HCT116 (cell line): Measurements from ENCODE around the gene LRPPRC. TPM values are rescaled to one million over a fixed set of nuclear protein-coding genes. Genes with fewer than 3 reads are reported as not detected.

ENCODE experiments used
- ATAC-seq: fragments of 200-7000 bp; cut with Tn5 transposase; 2 replicates; pipeline ENCODE4 v1.9.1; 2020; ENCODE audit warnings: mild to moderate bottlenecking, moderate library complexity
- BruUV-seq: library from RNA; stranded (reverse); fragments of 400-500 nt; replicated peaks from 2 replicates; lab custom pipeline; 2021; lab: Mats Ljungman, UMichigan
- CTCF ChIA-PET: fragments of 300-600 bp; sonication (Branson Sonifier 250); formaldehyde crosslinking; loops from one replicate; lab custom pipeline; 2021; ENCODE audit warnings: antibody characterized with exemption; lab: Charles Lee
- POLR2A ChIA-PET: fragments of 300-600, 350-600 bp; sonication (Branson Sonifier 250); formaldehyde crosslinking; loops from one replicate; lab custom pipeline; 2021; ENCODE audit warnings: antibody characterized with exemption; lab: Charles Lee
- RAD21 ChIA-PET, 2 experiments: fragments of 300-600 bp; sonication (Branson Sonifier 250); formaldehyde crosslinking; loops; one replicate each; lab custom pipeline; 2023; ENCODE audit warnings: low total read pairs in 2 of 2; ENCODE audit not compliant: uncharacterized antibody in 2 of 2, unreplicated experiment in 2 of 2, low non-redundant PET in 1 of 2; lab: Charles Lee
- DNase-seq: peaks from one replicate; pipeline ENCODE4 v3.0.0-alpha.2; 2010; ENCODE audit warnings: low read depth, low spot score
- H2AFZ ChIP-seq: fragments of 200-600 bp; shearing (Covaris generic), sonication (generic); 2 replicates; pipeline ENCODE4 v1.6.1; 2017; ENCODE audit warnings: low read depth, mixed run types, mixed read lengths, antibody characterized with exemption, low read length; ENCODE audit not compliant: poor library complexity, severe bottlenecking
- H3K27ac ChIP-seq: 2 replicates; pipeline ENCODE4 v1.5.1; 2012; ENCODE audit warnings: low read depth, low read length
- H3K27me3 ChIP-seq: fragments of 200-600 bp; sonication (generic); 2 replicates; pipeline ENCODE4 v1.6.1; 2016; ENCODE audit warnings: mixed run types, low read length, mixed read lengths; ENCODE audit not compliant: insufficient read depth
- H3K36me3 ChIP-seq, 2 experiments: fragments of 200-500 bp in 1 of 2; fragments of 200-600 bp in 1 of 2; sonication (Bioruptor generic) in 1 of 2; sonication (generic) in 1 of 2; 2 replicates each; pipeline versions ENCODE4 v1.5.1 to v1.6.1; 2014 to 2016; ENCODE audit warnings: low read length in 2 of 2, inconsistent platforms in 1 of 2, mixed read lengths in 1 of 2, mixed run types in 1 of 2; ENCODE audit not compliant: insufficient read depth in 2 of 2, control insufficient read depth in 1 of 2
- H3K4me1 ChIP-seq, 2 experiments: fragments of 200-600 bp in 1 of 2; sonication (generic) in 1 of 2; 2 replicates each; pipeline versions ENCODE4 v1.5.1 to v1.6.1; 2012 to 2017; ENCODE audit warnings: low read length in 2 of 2, inconsistent platforms in 1 of 2, mild to moderate bottlenecking in 1 of 2, mixed read lengths in 1 of 2, mixed run types in 1 of 2, moderate library complexity in 1 of 2; ENCODE audit not compliant: insufficient read depth in 2 of 2, control insufficient read depth in 1 of 2
- H3K4me2 ChIP-seq: fragments of 200-600 bp; sonication (generic); 2 replicates; pipeline ENCODE4 v1.6.1; 2017; ENCODE audit warnings: mixed run types, low read length, mixed read lengths
- H3K4me3 ChIP-seq, 2 experiments: fragments of 200-600 bp in 1 of 2; sonication (generic) in 1 of 2; replicated peaks in 1 of 2; 2 replicates each; pipeline ENCODE4 v1.5.1; 2011 to 2016; ENCODE audit warnings: low read length in 2 of 2, control low read depth in 1 of 2, low read depth in 1 of 2, mild to moderate bottlenecking in 1 of 2, mixed read lengths in 1 of 2, mixed run types in 1 of 2
- H3K79me2 ChIP-seq: fragments of 200-600 bp; sonication (generic); 2 replicates; pipeline ENCODE4 v1.6.1; 2017; ENCODE audit warnings: mild to moderate bottlenecking, mixed run types, low read length, moderate library complexity, mixed read lengths; ENCODE audit not compliant: insufficient read depth
- H3K9ac ChIP-seq: fragments of 200-600 bp; sonication (generic); 2 replicates; pipeline ENCODE4 v1.6.1; 2016; ENCODE audit warnings: low read length, mixed read lengths
- H3K9me2 ChIP-seq: fragments of 200-600 bp; sonication (generic), shearing (Covaris generic); 2 replicates; pipeline ENCODE4 v1.6.1; 2017; ENCODE audit warnings: mixed run types, mild to moderate bottlenecking, moderate library complexity; ENCODE audit not compliant: insufficient read depth
- H3K9me3 ChIP-seq, 2 experiments: fragments of 200-500 bp in 1 of 2; fragments of 200-600 bp in 1 of 2; sonication (Bioruptor generic) in 1 of 2; sonication (generic) in 1 of 2; 2 replicates each; pipeline ENCODE4 v1.6.1; 2014 to 2017; ENCODE audit warnings: low read length in 2 of 2, mixed read lengths in 2 of 2, inconsistent platforms in 1 of 2, low read depth in 1 of 2, mild to moderate bottlenecking in 1 of 2, mixed run types in 1 of 2, moderate library complexity in 1 of 2; ENCODE audit not compliant: control insufficient read depth in 1 of 2, insufficient read depth in 1 of 2
- H4K20me1 ChIP-seq: fragments of 200-600 bp; sonication (generic), shearing (Covaris generic); 2 replicates; pipeline ENCODE4 v1.6.1; 2017; ENCODE audit warnings: mixed run types, mild to moderate bottlenecking, moderate library complexity; ENCODE audit not compliant: insufficient read depth
- CBX3 ChIP-seq: IDR thresholded peaks from 2 replicates; pipeline ENCODE4 v1.6.1; 2012; ENCODE audit warnings: low read depth
- EGR1 ChIP-seq: IDR thresholded peaks from 2 replicates; pipeline ENCODE4 v1.6.1; 2012; ENCODE audit warnings: low read depth
- ELF1 ChIP-seq: IDR thresholded peaks from 2 replicates; pipeline ENCODE4 v1.6.1; 2012; ENCODE audit warnings: low read depth, borderline replicate concordance
- EZH2 ChIP-seq: fragments of 200-600 bp; sonication (generic); IDR thresholded peaks from 2 replicates; pipeline ENCODE4 v1.6.1; 2017; ENCODE audit warnings: antibody characterized with exemption, mixed run types
- FOSL1 ChIP-seq: IDR thresholded peaks from 2 replicates; pipeline ENCODE4 v1.6.1; 2012; ENCODE audit warnings: low read depth
- POLR2A ChIP-seq: IDR thresholded peaks from 2 replicates; pipeline ENCODE4 v1.7.0; 2011; ENCODE audit warnings: borderline replicate concordance; ENCODE audit not compliant: insufficient read depth, insufficient read length; ENCODE audit errors: extremely low read depth
- POLR2AphosphoS5 ChIP-seq: IDR thresholded peaks from 2 replicates; pipeline ENCODE4 v1.6.1; 2011; ENCODE audit warnings: mild to moderate bottlenecking, low read depth, low read length, moderate library complexity
- RAD21 ChIP-seq: IDR thresholded peaks from 2 replicates; pipeline ENCODE4 v1.6.1; 2012; ENCODE audit warnings: low read depth, mild to moderate bottlenecking
- SIN3A ChIP-seq: IDR thresholded peaks from 2 replicates; pipeline ENCODE4 v1.6.1; 2012; ENCODE audit warnings: low read depth
- SP1 ChIP-seq: IDR thresholded peaks from 2 replicates; pipeline ENCODE4 v1.6.1; 2012; ENCODE audit warnings: low read depth
- TCF7L2 ChIP-seq: IDR thresholded peaks from 2 replicates; pipeline ENCODE4 v1.7.0; 2011; ENCODE audit warnings: borderline replicate concordance, inconsistent platforms; ENCODE audit not compliant: insufficient read depth, insufficient read length; ENCODE audit errors: extremely low read depth
- intact Hi-C: fragments of 100-400 bp; cut with micrococcal nuclease; formaldehyde crosslinking; loops from 2 replicates; pipeline ENCODE4 v1.10.0; 2022
- total RNA-seq: library from RNA; stranded (reverse); gene quantifications from one replicate; pipeline ENCODE4 v1.2.1, GENCODE V29; 2021; ENCODE audit not compliant: unreplicated experiment
- TF ChIP-seq, protein P1 (sequence below): IDR thresholded peaks from 2 replicates; pipeline ENCODE4 v1.6.1; 2011; ENCODE audit warnings: mild to moderate bottlenecking, low read length, moderate library complexity; ENCODE audit not compliant: insufficient replicate concordance; ENCODE audit errors: extremely low read depth

Gene LRPPRC
- total RNA-seq, 1 experiment from 2014 or later: 210 TPM

GRCh38 chr2:43879261-43879660, 116.5 kb downstream of the LRPPRC start:
- CTCF ChIA-PET: no interaction called here
- no peak for ATAC-seq
- no TSS peak for BruUV-seq
- POLR2A ChIA-PET: no interaction called here
- H3K27ac ChIP-seq: no peak overlapping the region
- no peaks in the 10 kb centered on the region for H3K36me3 ChIP-seq
- RAD21 ChIA-PET: no interaction called here
- no peak for DNase-seq
- H3K9ac ChIP-seq: no peak overlapping the region
- no peak overlapping the region for H3K4me3 ChIP-seq
- intact Hi-C loops: loop anchor here (5.0 to 10.0 kb wide), 5 partner anchors 264 to 1616 kb away; no protein-coding TSS in a partner anchor
- H3K4me2 ChIP-seq: no peak overlapping the region
- H3K79me2 ChIP-seq: no peaks in the 10 kb centered on the region
- 0 out of 4 replicates have a peak, but pooled peaks cover 0 to 6% of the 10 kb centered on the region in 2 experiments for H3K4me1 ChIP-seq
- H3K9me3 ChIP-seq: no peaks in the 10 kb centered on the region
- H2AFZ ChIP-seq: no peak overlapping the region
- no peaks in the 10 kb centered on the region for H3K9me2 ChIP-seq
- H4K20me1 ChIP-seq: no peaks in the 10 kb centered on the region
- no peak for TF ChIP-seq TCF7L2
- TF ChIP-seq SIN3A: no peak
- no peak for TF ChIP-seq SP1
- TF ChIP-seq EGR1: no peak
- no peak for TF ChIP-seq POLR2AphosphoS5
- TF ChIP-seq EZH2: no peak
- no peak for TF ChIP-seq POLR2A
- no peak for TF ChIP-seq FOSL1
- no peak for TF ChIP-seq ELF1
- no peak for TF ChIP-seq RAD21
- no peak for TF ChIP-seq CBX3
- TF ChIP-seq, protein P1, sequence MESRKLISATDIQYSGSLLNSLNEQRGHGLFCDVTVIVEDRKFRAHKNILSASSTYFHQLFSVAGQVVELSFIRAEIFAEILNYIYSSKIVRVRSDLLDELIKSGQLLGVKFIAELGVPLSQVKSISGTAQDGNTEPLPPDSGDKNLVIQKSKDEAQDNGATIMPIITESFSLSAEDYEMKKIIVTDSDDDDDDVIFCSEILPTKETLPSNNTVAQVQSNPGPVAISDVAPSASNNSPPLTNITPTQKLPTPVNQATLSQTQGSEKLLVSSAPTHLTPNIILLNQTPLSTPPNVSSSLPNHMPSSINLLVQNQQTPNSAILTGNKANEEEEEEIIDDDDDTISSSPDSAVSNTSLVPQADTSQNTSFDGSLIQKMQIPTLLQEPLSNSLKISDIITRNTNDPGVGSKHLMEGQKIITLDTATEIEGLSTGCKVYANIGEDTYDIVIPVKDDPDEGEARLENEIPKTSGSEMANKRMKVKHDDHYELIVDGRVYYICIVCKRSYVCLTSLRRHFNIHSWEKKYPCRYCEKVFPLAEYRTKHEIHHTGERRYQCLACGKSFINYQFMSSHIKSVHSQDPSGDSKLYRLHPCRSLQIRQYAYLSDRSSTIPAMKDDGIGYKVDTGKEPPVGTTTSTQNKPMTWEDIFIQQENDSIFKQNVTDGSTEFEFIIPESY: no peak
- H3K27me3 ChIP-seq: 0 out of 2 replicates have a peak, but pooled peaks cover 4% of the 10 kb centered on the region
